GM21737 (cell line): ENCODE data around the gene LAMA2.

Source experiments
- ATAC-seq: cut with Tn5 transposase; IDR thresholded peaks from one replicate; pipeline ENCODE4 v1.9.1; 2021; ENCODE audit warnings: mild to moderate bottlenecking, moderate library complexity; ENCODE audit not compliant: unreplicated experiment

Gene LAMA2

DNA sequence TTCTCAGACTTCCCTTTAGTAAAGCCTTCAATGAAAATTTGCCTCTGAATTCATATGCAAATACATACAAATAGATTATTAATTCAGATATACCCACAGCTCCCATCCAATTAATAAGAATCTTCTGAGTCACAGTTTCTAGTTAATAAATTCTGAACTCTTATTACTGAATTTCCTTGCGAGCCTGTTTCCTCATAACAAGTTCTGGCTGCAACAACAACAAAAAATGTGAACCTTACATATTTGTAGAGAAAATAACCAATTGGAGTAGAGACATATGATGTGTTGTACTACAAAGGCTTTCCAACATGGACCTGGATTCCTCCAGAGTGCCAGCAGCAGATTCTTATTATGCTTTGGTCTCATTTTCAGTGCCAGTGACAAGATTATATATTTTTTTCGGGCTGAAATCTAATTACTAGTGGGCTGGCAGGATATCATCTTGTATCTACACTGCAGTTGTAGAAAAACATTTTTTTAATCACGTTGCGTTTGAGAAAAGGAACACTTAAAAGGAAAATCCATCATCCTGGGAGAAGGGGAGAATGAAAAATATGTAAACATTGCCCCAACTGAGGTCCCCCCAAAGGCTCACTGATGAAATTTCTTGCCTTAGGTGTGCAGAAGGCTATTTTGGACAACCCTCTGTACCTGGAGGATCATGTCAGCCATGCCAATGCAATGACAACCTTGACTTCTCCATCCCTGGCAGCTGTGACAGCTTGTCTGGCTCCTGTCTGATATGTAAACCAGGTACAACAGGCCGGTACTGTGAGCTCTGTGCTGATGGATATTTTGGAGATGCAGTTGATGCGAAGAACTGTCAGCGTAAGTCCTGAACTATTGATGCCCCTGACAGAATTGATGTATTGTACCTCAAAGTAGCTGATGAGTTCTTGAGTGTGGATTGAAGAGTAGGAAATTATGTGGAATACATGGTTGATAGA lies 404.6 kb downstream of the LAMA2 start:
- no peak for ATAC-seq

GRCh38 chr6:129289442-129289841 lies 406.5 kb downstream of the LAMA2 start:
- no peak for ATAC-seq

DNA sequence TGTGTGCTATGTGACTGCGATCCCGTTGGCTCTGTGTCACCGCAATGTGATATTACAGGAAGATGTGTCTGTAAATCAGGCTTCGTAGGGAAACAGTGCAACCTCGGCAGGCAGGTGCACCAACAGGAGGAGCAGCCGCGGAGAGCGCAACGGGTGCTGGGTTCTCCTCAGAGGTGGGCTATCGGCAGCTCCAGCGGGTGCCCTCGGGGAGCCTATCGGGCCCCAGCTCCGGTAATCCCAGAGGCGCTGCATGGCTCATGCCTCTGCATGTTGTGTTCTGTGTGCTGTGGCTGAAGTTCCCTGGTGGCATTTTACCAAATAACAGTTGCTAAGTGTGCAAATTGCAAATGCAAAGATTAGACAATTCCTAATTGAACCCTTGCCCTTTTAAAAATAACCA lies 409.9 kb downstream of the LAMA2 start:
- no peak for ATAC-seq

DNA sequence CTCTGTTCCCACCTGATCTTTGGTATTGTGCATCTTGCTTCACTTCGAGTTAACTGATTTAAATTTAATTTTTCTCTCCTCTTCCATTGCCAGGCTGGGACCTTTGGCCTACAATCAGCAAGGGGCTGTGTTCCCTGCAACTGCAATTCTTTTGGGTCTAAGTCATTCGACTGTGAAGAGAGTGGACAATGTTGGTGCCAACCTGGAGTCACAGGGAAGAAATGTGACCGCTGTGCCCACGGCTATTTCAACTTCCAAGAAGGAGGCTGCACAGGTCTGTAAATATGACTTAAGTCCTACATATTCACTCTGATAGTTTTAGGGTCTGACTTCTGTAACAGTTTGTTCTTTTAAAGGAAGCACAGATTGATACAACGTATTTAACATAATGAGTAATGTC lies 414.7 kb downstream of the LAMA2 start:
- no peak for ATAC-seq

- ATAC-seq = no peak
These were observed 419.7 kb downstream of the LAMA2 start for GRCh38 chr6:129302671-129303070.

DNA sequence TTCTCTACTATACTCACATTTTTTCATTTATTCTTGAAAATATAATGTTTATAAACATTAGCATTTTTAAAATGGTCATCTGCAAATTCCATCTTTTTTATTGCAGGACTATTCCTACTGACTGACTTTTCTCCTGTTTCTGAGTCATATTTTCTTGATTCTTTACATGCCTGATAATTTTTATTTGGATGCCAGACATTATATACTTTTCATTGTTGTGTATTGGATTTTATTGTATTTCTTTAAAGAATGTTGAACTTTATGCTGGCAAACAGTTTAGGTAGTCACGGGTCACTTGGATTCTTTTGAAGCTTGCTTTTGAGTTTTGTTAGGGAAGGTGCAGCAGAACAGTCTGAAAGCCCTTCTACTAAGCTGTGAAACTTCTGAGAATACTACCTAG lies 423.9 kb downstream of the LAMA2 start:
- no peak for ATAC-seq

DNA sequence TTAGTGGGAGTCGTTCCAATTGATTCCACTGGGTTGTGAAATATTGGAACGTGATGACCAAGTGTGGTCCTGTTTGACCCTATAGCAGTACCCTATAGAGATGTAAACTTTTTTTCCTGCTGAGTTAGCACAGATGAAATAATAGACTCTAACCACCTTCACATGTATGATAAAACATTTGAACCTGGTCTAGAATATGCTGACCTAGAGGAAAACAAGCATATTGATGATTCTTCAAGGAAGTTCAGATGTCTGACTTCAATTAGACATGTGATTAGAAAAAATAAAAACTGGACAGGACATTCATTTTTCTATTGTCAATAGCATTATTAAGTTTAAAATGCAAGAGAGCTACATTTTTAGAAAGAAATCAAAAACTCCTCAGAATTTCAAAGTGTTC lies 424.9 kb downstream of the LAMA2 start:
- ATAC-seq = no peak

DNA sequence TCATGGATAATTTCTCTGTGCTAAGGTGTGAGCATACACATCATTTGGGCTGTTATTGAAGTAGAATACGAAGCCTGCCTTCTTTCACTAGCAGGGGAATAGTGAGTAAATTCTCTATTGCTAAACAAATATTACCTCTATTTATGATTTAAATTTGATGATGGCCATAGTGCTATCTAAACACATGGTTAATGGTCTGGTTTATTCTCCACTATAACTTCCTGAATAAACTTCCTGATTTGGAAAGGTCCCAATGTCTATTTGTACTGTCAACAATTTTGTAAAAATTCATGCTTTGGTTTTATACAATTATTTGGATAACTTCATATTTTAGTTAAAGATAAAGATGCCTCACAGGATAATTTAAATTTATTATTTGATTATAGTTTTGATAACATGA lies 426.2 kb downstream of the LAMA2 start:
- ATAC-seq = no peak

DNA sequence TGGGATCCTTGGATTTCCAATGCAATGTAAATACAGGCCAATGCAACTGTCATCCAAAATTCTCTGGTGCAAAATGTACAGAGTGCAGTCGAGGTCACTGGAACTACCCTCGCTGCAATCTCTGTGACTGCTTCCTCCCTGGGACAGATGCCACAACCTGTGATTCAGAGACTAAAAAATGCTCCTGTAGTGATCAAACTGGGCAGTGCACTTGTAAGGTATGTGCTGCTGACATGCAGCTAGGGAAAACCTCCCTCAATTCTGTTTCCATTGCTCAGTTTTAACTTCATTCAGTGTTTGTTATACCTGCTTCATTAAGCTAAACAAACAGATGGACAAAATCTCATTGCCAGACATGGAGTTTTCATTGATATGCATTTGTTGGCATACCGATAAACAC lies 429.9 kb downstream of the LAMA2 start:
- ATAC-seq = no peak

GRCh38 chr6:129314575-129314974 lies 431.6 kb downstream of the LAMA2 start:
- no peak for ATAC-seq

GRCh38 chr6:129317931-129318820 lies 435.2 kb downstream of the LAMA2 start:
- no peak for ATAC-seq

GRCh38 chr6:129320892-129321291 lies 438.0 kb downstream of the LAMA2 start:
- ATAC-seq = no peak

DNA sequence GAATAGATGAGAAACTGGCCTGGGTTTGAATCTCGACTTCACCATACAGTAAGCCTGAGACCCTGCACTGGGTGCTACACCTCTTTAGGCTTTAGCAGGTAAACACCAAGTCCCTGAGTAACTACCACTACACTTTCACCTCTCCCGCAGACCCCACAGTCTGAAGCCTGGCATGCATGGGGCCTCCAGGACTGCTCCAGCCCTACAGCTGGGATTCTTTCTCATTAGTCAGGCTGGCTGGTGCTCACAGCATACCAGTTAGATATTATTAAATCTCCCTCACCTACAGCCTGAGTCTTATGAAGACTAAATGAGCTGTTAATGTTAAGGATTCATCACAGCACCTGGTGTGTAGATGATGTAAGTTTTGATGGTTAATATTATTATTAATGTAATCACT lies 438.4 kb downstream of the LAMA2 start:
- ATAC-seq = no peak

- ATAC-seq = no peak
These were observed 441.4 kb downstream of the LAMA2 start for GRCh38 chr6:129324345-129324744.

- ATAC-seq = no peak
These were observed 446.7 kb downstream of the LAMA2 start for GRCh38 chr6:129329678-129330077.

GRCh38 chr6:129331450-129332138 lies 448.7 kb downstream of the LAMA2 start:
- no peak for ATAC-seq

- ATAC-seq = no peak
These were observed 452.9 kb downstream of the LAMA2 start for GRCh38 chr6:129335792-129336191.

DNA sequence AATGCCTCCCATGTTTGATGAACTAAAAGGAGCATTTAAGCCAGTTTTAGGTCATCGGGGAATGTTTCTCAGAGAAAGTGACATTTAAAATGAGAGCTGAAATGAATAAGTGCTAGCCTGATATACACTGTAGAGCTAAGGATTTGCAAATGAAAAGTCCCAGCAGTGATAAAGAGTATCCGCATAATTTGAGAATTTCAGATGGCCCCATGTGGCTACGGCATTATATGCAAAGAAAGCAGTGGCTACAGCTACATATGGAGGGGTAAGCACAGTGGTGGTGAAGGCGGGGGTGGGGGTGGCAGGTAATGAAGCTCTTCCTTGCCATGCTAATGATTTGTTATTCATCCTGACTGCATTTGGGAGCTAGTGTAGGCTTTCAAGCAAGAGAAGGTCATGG lies 455.7 kb downstream of the LAMA2 start:
- no peak for ATAC-seq

GRCh38 chr6:129340983-129341382 lies 458.0 kb downstream of the LAMA2 start:
- no peak for ATAC-seq

DNA sequence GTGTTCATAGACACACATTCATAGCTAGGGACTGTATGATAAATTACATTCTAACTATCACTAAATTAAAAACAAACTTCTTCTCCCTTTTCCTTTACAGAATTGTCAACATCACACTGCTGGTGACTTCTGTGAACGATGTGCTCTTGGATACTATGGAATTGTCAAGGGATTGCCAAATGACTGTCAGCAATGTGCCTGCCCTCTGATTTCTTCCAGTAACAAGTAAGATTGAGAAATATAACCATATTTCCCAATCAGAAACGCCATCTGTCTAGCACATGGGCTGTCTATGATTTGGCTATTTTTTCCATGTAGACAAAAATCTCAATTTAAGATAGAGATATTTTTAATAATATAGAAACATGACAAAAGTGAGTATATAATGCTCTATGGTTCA lies 459.3 kb downstream of the LAMA2 start:
- no peak for ATAC-seq

DNA sequence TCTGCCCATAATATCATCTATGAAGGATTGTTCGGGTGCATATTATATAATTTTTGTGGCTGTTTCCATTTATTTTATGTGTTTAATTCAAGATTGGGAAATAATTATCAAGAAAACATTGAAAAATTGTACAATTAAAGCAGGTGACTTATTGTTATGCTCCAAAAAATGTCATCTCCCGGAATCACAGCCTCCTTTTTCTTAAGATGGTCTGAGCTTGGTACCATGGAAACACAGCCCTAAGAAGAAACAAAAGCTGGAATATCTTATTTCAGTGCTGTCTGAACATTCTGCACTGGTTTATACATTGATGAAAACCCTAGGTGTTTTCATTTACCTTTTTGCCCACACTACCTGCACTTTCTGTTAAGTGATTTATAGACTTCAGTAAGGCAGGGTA lies 459.9 kb downstream of the LAMA2 start:
- ATAC-seq = no peak
